ENCODE data around the gene AKNAD1. TPM values are rescaled to one million over a fixed set of nuclear protein-coding genes. Genes with fewer than 3 reads are reported as not detected.

Gene AKNAD1
- total RNA-seq, 1 experiment from 2014 or later: 0.26 TPM

DNA sequence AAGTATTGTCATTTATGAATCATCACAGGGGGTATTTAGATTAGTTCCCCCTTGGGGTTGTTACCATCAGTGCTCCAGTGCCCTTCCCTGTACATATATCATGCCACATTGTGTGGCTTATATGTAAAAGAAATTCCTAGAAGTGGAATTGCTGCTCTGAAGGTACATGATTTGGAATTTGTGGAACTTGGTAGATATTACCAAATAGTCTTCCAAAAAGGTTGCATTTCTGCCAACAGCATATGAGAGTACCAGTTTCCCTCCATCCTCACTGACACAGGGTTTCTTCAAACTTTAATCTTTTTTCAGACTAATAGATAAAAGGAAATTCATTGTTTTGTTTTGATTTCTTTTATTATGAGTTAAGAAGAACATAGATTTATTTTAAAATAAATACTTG is 41.3 kb downstream of the AKNAD1 start:
- intact Hi-C loops (cut with micrococcal nuclease; ENCODE audit: unreplicated experiment) (no loop called here), in situ Hi-C loops (cut with HindIII; ENCODE audit: low pct_unique_long_range_greater_than_20kb, low sequenced_read_pairs) (no loop called here)
- H3K36me3 ChIP-seq (ENCODE audit: control insufficient read depth, insufficient read depth, low read length): peaks cover under 1% of the 10 kb centered on the region; the same call in 1 of the 2 replicates
- DNase-seq (ENCODE audit: low read depth, low spot score) (no peak), ATAC-seq (no peak)
- H3K27ac ChIP-seq (ENCODE audit: low read length): no peak overlapping the region
- no peak overlapping the region for H3K4me3 ChIP-seq (ENCODE audit: low read depth in 2 of 2, low read length in 2 of 2)
- TF ChIP-seq TCF7L2 (IDR thresholded peaks at IDR 0.05; ENCODE audit: low read depth, low read length): no peak
- no peak for TF ChIP-seq SIN3A (IDR thresholded peaks at IDR 0.05; ENCODE audit: borderline replicate concordance, insufficient read depth, low read depth, low read length)
- TF ChIP-seq POLR2AphosphoS5 (IDR thresholded peaks at IDR 0.05; ENCODE audit: low read depth, low read length): no peak
- TF ChIP-seq, protein P1, sequence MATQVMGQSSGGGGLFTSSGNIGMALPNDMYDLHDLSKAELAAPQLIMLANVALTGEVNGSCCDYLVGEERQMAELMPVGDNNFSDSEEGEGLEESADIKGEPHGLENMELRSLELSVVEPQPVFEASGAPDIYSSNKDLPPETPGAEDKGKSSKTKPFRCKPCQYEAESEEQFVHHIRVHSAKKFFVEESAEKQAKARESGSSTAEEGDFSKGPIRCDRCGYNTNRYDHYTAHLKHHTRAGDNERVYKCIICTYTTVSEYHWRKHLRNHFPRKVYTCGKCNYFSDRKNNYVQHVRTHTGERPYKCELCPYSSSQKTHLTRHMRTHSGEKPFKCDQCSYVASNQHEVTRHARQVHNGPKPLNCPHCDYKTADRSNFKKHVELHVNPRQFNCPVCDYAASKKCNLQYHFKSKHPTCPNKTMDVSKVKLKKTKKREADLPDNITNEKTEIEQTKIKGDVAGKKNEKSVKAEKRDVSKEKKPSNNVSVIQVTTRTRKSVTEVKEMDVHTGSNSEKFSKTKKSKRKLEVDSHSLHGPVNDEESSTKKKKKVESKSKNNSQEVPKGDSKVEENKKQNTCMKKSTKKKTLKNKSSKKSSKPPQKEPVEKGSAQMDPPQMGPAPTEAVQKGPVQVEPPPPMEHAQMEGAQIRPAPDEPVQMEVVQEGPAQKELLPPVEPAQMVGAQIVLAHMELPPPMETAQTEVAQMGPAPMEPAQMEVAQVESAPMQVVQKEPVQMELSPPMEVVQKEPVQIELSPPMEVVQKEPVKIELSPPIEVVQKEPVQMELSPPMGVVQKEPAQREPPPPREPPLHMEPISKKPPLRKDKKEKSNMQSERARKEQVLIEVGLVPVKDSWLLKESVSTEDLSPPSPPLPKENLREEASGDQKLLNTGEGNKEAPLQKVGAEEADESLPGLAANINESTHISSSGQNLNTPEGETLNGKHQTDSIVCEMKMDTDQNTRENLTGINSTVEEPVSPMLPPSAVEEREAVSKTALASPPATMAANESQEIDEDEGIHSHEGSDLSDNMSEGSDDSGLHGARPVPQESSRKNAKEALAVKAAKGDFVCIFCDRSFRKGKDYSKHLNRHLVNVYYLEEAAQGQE (IDR thresholded peaks at IDR 0.05; ENCODE audit: insufficient read depth in 1 of 2, low read depth in 2 of 2, low read length in 1 of 2): no peak
- TF ChIP-seq, protein P2, sequence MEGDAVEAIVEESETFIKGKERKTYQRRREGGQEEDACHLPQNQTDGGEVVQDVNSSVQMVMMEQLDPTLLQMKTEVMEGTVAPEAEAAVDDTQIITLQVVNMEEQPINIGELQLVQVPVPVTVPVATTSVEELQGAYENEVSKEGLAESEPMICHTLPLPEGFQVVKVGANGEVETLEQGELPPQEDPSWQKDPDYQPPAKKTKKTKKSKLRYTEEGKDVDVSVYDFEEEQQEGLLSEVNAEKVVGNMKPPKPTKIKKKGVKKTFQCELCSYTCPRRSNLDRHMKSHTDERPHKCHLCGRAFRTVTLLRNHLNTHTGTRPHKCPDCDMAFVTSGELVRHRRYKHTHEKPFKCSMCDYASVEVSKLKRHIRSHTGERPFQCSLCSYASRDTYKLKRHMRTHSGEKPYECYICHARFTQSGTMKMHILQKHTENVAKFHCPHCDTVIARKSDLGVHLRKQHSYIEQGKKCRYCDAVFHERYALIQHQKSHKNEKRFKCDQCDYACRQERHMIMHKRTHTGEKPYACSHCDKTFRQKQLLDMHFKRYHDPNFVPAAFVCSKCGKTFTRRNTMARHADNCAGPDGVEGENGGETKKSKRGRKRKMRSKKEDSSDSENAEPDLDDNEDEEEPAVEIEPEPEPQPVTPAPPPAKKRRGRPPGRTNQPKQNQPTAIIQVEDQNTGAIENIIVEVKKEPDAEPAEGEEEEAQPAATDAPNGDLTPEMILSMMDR (IDR thresholded peaks at IDR 0.05): no peak
- POLR2A ChIA-PET: no interaction called here
- H3K4me1 ChIP-seq (ENCODE audit: control insufficient read depth, insufficient read depth, low read length): no peaks in the 10 kb centered on the region
- CTCF ChIA-PET: no interaction called here
- no TSS peak for BruUV-seq (replicated peaks)
- no peaks in the 10 kb centered on the region for H3K9me3 ChIP-seq (ENCODE audit: control insufficient read depth, insufficient read depth, low read depth, low read length)
- H3K27me3 ChIP-seq (ENCODE audit: control insufficient read depth, insufficient read depth, low read length): no peaks in the 10 kb centered on the region

DNA sequence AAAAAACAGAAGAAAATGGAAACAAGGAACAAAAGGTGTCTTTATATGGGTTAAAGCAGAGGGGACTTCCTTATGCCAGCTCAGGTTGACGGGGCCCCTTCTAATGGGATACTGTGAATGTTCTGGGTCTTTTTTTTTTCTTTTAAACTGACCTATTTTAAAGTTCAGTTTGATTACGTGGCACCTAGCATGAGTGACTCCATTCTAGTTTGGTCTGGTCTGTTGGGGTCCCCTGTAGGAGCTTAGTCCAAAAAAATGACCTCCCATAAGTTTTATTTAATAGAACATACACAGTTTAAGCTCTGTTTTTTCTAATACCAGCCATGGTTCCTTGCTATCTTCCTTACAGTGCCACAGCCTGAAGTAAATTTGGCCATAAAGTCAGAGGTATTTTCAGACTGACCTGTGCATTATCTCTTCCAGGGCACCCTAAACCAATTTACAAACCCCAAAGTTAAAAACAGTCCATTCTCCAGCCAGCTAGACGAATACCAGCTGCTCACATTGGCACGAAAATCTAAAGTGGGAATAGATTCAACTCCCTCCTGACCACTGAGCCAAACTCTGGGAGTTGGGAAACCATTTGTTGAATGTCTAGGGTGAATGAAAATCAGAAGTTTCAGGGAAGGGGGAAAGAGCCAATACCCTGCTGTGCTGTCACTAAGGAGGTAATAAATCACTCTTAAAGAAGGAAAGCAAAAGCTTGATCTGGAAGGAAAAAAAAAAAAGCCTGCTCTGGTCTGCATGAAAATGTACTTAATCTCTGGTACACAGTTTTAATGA is 42.4 kb downstream of the AKNAD1 start:
- Histone ChIP-seq H3K4me3 (ENCODE audit: low read depth in 2 of 2, low read length in 2 of 2) (no peak overlapping the region), H3K27ac (ENCODE audit: low read length) (no peak overlapping the region), H3K9me3 (ENCODE audit: control insufficient read depth, insufficient read depth, low read depth, low read length) (no peaks in the 10 kb centered on the region), H3K4me1 (ENCODE audit: control insufficient read depth, insufficient read depth, low read length) (no peaks in the 10 kb centered on the region), H3K27me3 (ENCODE audit: control insufficient read depth, insufficient read depth, low read length) (no peaks in the 10 kb centered on the region), H3K36me3 (ENCODE audit: control insufficient read depth, insufficient read depth, low read length) (peaks cover 2% of the 10 kb centered on the region; the same call in 1 of the 2 replicates)
- DNase-seq (ENCODE audit: low read depth, low spot score): no peak
- TF ChIP-seq, protein P2 (IDR thresholded peaks at IDR 0.05): no peak
- TF ChIP-seq, protein P1 (IDR thresholded peaks at IDR 0.05; ENCODE audit: insufficient read depth in 1 of 2, low read depth in 2 of 2, low read length in 1 of 2): no peak
- no peak for TF ChIP-seq POLR2AphosphoS5 (IDR thresholded peaks at IDR 0.05; ENCODE audit: low read depth, low read length)
- POLR2A ChIA-PET: interaction anchor here (0.6 kb wide), 1 partner anchor 121 kb away, joined by 5 read pairs; no protein-coding TSS in a partner anchor
- BruUV-seq (replicated peaks): no TSS peak
- in situ Hi-C loops (cut with HindIII; ENCODE audit: low pct_unique_long_range_greater_than_20kb, low sequenced_read_pairs) (no loop called here), intact Hi-C loops (cut with micrococcal nuclease; ENCODE audit: unreplicated experiment) (no loop called here)
- CTCF ChIA-PET: no interaction called here
- no peak for ATAC-seq

Data from Panc1 (cell line).